ENCODE data around the gene HDAC4. TPM values are rescaled to one million over a fixed set of nuclear protein-coding genes. Genes with fewer than 3 reads are reported as not detected.

The HDAC4 gene
- total and polyA plus RNA-seq, 10 of the 15 experiments (the other 5 are each of a cell fraction or from before 2014, with no cell fraction given) = 0.22 to 15.7 (median 4.8) TPM

DNA sequence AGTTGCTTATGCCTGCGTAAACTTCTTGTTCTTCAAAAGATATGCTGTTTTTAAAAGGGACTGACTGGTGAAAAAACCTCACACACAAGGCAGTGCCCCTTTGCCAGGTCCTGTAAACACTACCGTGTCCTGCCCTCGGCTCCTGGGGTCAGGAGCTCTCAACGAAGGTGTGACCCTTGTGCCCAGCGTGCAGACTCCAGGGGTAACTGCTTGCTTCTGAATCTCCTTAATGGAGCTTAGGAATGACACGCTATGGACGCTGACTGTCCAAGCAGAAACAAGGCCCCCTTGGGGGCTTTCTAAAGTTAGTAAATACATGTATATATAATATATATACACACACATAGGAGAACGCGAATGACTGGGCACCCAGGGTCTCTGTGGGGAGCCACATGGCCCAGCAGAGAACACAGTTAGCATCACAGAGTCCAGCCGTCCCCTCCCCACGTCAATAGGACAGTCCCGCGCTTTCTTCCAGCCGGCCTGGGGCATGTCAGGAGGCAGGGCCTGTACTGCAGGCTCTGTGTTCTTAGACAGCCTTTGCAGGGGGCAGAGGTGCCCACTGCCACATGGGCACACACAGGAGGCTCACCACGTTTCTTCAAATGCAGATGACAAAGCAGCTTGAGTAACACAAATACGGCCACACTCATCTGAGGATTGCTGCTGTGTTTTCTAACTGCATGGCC is 96.1 kb downstream of the HDAC4 start:
- Histone ChIP-seq H3K79me2 (ENCODE audit: control insufficient read depth, insufficient read depth, low read length) (no peaks in the 10 kb centered on the region), H3K4me2 (ENCODE audit: control insufficient read depth, insufficient read depth) (peak overlapping the region; percentile 23; the same call in 1 of the 2 replicates), H4K20me1 (ENCODE audit: control insufficient read depth, insufficient read depth) (no peaks in the 10 kb centered on the region; the same call in 1 of the 2 replicates), H3K9me3 (replicated peaks; ENCODE audit: control insufficient read depth, insufficient read depth, low read length) (no peaks in the 10 kb centered on the region), H3K36me3 (ENCODE audit: control insufficient read depth in 2 of 2, insufficient read depth in 2 of 2, low read length in 1 of 2) (no peaks in the 10 kb centered on the region; a peak in 2 of 4 replicates), H3K4me1 (ENCODE audit: control insufficient read depth, insufficient read depth, low read length) (peaks cover 22% of the 10 kb centered on the region), H3K27ac (ENCODE audit: control insufficient read depth, insufficient read depth) (no peak overlapping the region), H3K27me3 (replicated peaks in 1 of 2; ENCODE audit: control insufficient read depth in 2 of 2, insufficient read depth in 2 of 2, low read length in 1 of 2) (no peaks in the 10 kb centered on the region), H2AFZ (ENCODE audit: control insufficient read depth, low read depth, low read length) (no peak overlapping the region), H3K4me3 (no peak overlapping the region), H3K9ac (ENCODE audit: control insufficient read depth, insufficient read depth, low read length) (no peak overlapping the region)
- ChIA-PET POLR2A (interaction anchor here (0.7 to 1.1 kb wide), 2 partner anchors 10 to 65 kb away, joined by 3 read pairs; no protein-coding TSS in a partner anchor), SMC1A (ENCODE audit: uncharacterized antibody, unreplicated experiment) (interaction anchor here (0.9 to 2.6 kb wide), 10 partner anchors 10 to 160 kb away, joined by 3 to 14 read pairs (median 4); no protein-coding TSS in a partner anchor), RAD21 (ENCODE audit: unreplicated experiment) (interaction anchor here (1.0 to 2.1 kb wide), 8 partner anchors 9 to 161 kb away, joined by 3 to 13 read pairs (median 5); partner anchors contain the start of gene HDAC4), CTCF (interaction anchor here (0.8 to 1.7 kb wide), 7 partner anchors 11 to 76 kb away, joined by 3 to 7 read pairs (median 4); no protein-coding TSS in a partner anchor)
- in situ Hi-C loops (cut with MboI) = no loop called here
- BruUV-seq (replicated peaks) = no TSS peak
- ATAC-seq (no peak), FAIRE-seq (no peak), DNase-seq (ENCODE audit: low read depth, low spot score) (no peak)
- 83% methylated on average over 16 of the region's 16 CpGs for WGBS (ENCODE audit: insufficient coverage, insufficient replicate concordance, low lambda C conversion rate, missing lambda C conversion rate)
- intact Hi-C loops (cut with micrococcal nuclease; ENCODE audit: unreplicated experiment) = no loop called here
- TF ChIP-seq BMI1 (IDR thresholded peaks at IDR 0.05; ENCODE audit: borderline replicate concordance) (no peak), MTA2 (IDR thresholded peaks at IDR 0.05; ENCODE audit: low read depth) (no peak), ZNF274 (IDR thresholded peaks at IDR 0.05; ENCODE audit: insufficient read depth, insufficient read length) (no peak), NR2F1 (conservative IDR thresholded peaks at IDR 0.05) (0 out of 2 replicates have a peak, but pooled peaks have one; percentile 4), ZNF207 (IDR thresholded peaks at IDR 0.05; ENCODE audit: borderline replicate concordance) (no peak), RB1 (IDR thresholded peaks at IDR 0.05; ENCODE audit: borderline replicate concordance) (no peak)
- TF ChIP-seq, protein P1, sequence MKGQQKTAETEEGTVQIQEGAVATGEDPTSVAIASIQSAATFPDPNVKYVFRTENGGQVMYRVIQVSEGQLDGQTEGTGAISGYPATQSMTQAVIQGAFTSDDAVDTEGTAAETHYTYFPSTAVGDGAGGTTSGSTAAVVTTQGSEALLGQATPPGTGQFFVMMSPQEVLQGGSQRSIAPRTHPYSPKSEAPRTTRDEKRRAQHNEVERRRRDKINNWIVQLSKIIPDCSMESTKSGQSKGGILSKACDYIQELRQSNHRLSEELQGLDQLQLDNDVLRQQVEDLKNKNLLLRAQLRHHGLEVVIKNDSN (IDR thresholded peaks at IDR 0.05; ENCODE audit: borderline replicate concordance, extremely low read length, insufficient read depth, low read depth, low read length) = no peak
- TF ChIP-seq, protein P2, sequence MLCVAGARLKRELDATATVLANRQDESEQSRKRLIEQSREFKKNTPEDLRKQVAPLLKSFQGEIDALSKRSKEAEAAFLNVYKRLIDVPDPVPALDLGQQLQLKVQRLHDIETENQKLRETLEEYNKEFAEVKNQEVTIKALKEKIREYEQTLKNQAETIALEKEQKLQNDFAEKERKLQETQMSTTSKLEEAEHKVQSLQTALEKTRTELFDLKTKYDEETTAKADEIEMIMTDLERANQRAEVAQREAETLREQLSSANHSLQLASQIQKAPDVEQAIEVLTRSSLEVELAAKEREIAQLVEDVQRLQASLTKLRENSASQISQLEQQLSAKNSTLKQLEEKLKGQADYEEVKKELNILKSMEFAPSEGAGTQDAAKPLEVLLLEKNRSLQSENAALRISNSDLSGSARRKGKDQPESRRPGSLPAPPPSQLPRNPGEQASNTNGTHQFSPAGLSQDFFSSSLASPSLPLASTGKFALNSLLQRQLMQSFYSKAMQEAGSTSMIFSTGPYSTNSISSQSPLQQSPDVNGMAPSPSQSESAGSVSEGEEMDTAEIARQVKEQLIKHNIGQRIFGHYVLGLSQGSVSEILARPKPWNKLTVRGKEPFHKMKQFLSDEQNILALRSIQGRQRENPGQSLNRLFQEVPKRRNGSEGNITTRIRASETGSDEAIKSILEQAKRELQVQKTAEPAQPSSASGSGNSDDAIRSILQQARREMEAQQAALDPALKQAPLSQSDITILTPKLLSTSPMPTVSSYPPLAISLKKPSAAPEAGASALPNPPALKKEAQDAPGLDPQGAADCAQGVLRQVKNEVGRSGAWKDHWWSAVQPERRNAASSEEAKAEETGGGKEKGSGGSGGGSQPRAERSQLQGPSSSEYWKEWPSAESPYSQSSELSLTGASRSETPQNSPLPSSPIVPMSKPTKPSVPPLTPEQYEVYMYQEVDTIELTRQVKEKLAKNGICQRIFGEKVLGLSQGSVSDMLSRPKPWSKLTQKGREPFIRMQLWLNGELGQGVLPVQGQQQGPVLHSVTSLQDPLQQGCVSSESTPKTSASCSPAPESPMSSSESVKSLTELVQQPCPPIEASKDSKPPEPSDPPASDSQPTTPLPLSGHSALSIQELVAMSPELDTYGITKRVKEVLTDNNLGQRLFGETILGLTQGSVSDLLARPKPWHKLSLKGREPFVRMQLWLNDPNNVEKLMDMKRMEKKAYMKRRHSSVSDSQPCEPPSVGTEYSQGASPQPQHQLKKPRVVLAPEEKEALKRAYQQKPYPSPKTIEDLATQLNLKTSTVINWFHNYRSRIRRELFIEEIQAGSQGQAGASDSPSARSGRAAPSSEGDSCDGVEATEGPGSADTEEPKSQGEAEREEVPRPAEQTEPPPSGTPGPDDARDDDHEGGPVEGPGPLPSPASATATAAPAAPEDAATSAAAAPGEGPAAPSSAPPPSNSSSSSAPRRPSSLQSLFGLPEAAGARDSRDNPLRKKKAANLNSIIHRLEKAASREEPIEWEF (IDR thresholded peaks at IDR 0.05; ENCODE audit: insufficient replicate concordance, low read depth, low read length) = no peak
- TF ChIP-seq, protein P3, sequence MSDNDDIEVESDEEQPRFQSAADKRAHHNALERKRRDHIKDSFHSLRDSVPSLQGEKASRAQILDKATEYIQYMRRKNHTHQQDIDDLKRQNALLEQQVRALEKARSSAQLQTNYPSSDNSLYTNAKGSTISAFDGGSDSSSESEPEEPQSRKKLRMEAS (IDR thresholded peaks at IDR 0.05; ENCODE audit: low read depth, low read length) = peak; percentile 20; the same call in 1 of the 2 replicates
- TF ChIP-seq, protein P4, sequence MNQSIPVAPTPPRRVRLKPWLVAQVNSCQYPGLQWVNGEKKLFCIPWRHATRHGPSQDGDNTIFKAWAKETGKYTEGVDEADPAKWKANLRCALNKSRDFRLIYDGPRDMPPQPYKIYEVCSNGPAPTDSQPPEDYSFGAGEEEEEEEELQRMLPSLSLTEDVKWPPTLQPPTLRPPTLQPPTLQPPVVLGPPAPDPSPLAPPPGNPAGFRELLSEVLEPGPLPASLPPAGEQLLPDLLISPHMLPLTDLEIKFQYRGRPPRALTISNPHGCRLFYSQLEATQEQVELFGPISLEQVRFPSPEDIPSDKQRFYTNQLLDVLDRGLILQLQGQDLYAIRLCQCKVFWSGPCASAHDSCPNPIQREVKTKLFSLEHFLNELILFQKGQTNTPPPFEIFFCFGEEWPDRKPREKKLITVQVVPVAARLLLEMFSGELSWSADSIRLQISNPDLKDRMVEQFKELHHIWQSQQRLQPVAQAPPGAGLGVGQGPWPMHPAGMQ (IDR thresholded peaks at IDR 0.05; ENCODE audit: borderline replicate concordance) = no peak

Measured in GM12878 (cell line).